Body of pancreas (tissue), 4 donors: ENCODE results near the gene ATAD5. TPM values are rescaled to one million over a fixed set of nuclear protein-coding genes. Genes with fewer than 3 reads are reported as not detected.
"Not testable (repeated sequence)": the region's sequence is repeated elsewhere in the genome, so short reads cannot be mapped to it uniquely, and the experiment has no call there.

ENCODE experiments used
- ATAC-seq: fragments of 150-250 bp; one replicate; pipeline ENCODE4 v1.9.1; 2016
- DNase-seq, 4 donors: peaks; one replicate each; pipeline ENCODE4 v3.0.0-alpha.2; 2019
- H3K27ac ChIP-seq, 4 donors: fragments of 200-600 bp; sonication (generic); 1 replicate in 3 of 4; 2 replicates in 1 of 4; pipeline versions ENCODE4 v1.5.1 to v1.6.1; 2016 to 2019; ENCODE audit warnings: mild to moderate bottlenecking in 1 of 4, mixed read lengths in 1 of 4, moderate library complexity in 1 of 4
- H3K27me3 ChIP-seq, 2 donors: fragments of 200-600 bp; sonication (generic); one replicate each; pipeline ENCODE4 v1.6.0; 2016; ENCODE audit warnings: mild to moderate bottlenecking in 1 of 2
- H3K36me3 ChIP-seq, 2 donors: fragments of 200-600 bp; sonication (generic); replicated peaks in 1 of 2; 2 replicates each; pipeline ENCODE4 v1.5.1; 2016; ENCODE audit warnings: low read depth in 2 of 2; ENCODE audit not compliant: insufficient read depth in 1 of 2
- H3K4me1 ChIP-seq: fragments of 200-600 bp; sonication (generic); one replicate; pipeline ENCODE4 v1.6.0; 2016
- H3K4me3 ChIP-seq, 2 donors: fragments of 200-600 bp; sonication (generic); 1 replicate in 1 of 2; 2 replicates in 1 of 2; pipeline ENCODE4 v1.5.1; 2016 to 2019
- H3K9me3 ChIP-seq, 3 donors: fragments of 200-600 bp; sonication (generic); 1 replicate in 2 of 3; 2 replicates in 1 of 3; pipeline ENCODE4 v1.5.1; 2016
- POLR2A ChIP-seq, 3 donors: fragments of 450-650 bp; IDR thresholded peaks; one replicate each; pipeline ENCODE4 v1.6.1; 2016; ENCODE audit warnings: antibody characterized with exemption in 3 of 3, mild to moderate bottlenecking in 2 of 3
- WGBS, 2 donors: methylation state at CpG; one replicate each; pipeline ENCODE4 v1.1.5; 2017; 5-methylcytosine and 5-hydroxymethylcytosine counted together
- intact Hi-C: fragments of 100-400 bp; cut with DNase I; formaldehyde crosslinking; loops from one replicate; pipeline ENCODE4 v1.15.1; 2023
- total RNA-seq, 2 donors: library from RNA; depleted of rRNA; stranded (reverse); fragments of >200 nt; gene quantifications; one replicate each; pipeline ENCODE4 v1.1.0, GENCODE V29; 2016
- TF ChIP-seq, protein P1 (sequence below), 7 experiments: fragments of 450-650 bp in 4 of 7; fragments of 200-600 bp in 3 of 7; sonication (generic) in 3 of 7; IDR thresholded peaks; one replicate each; pipeline ENCODE4 v1.5.1; 2016 to 2019; ENCODE audit warnings: antibody characterized with exemption in 7 of 7

ATAD5 gene
- total RNA-seq, 2 donors from 2014 or later: 1.0 to 1.6 TPM

DNA sequence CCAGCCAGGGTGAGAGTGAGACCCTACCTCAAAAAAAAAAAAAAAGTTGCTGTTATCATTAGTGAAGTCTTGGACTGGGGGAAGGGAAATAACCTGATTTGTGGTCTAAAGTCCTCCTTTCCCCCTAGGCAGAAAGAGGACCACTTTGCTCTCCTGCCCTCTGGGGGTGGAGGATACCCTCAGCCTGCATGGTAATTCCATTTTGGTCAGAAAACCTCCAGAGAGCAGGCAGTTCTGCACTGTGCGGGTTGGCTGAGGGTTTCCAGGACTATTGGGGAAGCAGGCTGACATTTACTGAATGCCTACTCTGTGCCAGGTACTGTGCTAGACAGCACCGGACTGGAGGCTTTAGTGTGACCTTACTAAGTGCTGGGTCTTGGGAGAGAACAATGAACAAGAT, 92.6 kb downstream of the ATAD5 start:
- ATAC-seq (no peak), DNase-seq (no peak)
- Histone ChIP-seq H3K9me3 (no peaks in the 10 kb centered on the region), H3K27ac (no peak overlapping the region), H3K36me3 (no peaks in the 10 kb centered on the region), H3K27me3 (no peaks in the 10 kb centered on the region), H3K4me1 (peaks cover 17% of the 10 kb centered on the region), H3K4me3 (no peak overlapping the region)
- TF ChIP-seq POLR2A (IDR thresholded peaks at IDR 0.05): no peak
- TF ChIP-seq, protein P1, sequence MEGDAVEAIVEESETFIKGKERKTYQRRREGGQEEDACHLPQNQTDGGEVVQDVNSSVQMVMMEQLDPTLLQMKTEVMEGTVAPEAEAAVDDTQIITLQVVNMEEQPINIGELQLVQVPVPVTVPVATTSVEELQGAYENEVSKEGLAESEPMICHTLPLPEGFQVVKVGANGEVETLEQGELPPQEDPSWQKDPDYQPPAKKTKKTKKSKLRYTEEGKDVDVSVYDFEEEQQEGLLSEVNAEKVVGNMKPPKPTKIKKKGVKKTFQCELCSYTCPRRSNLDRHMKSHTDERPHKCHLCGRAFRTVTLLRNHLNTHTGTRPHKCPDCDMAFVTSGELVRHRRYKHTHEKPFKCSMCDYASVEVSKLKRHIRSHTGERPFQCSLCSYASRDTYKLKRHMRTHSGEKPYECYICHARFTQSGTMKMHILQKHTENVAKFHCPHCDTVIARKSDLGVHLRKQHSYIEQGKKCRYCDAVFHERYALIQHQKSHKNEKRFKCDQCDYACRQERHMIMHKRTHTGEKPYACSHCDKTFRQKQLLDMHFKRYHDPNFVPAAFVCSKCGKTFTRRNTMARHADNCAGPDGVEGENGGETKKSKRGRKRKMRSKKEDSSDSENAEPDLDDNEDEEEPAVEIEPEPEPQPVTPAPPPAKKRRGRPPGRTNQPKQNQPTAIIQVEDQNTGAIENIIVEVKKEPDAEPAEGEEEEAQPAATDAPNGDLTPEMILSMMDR (IDR thresholded peaks at IDR 0.05): no peak
- WGBS, 2 donors: 80 to 83% methylated on average over 2 of the region's 2 CpGs
- intact Hi-C loops: no loop called here

DNA sequence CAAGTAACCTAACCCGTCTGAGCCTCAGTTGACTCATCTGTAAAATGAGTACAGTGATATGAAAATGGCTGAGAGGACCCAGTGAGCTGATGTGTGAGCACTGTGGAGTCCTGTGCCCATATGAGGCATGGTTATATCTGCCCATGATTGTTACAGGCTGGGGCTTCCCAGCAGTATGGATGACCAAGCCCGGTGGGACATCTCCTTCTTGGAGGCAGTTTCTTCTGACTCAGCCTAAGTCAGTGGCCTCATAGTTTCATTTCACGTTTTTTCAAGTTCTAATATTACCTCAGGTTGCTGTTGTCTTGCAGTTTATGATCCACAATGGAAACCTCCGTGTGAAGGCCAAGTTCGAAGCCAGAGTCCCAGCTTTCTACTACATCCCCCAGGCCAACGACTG, 94.8 kb downstream of the ATAD5 start:
- Histone ChIP-seq H3K36me3 (no peaks in the 10 kb centered on the region), H3K4me3 (no peak overlapping the region), H3K27me3 (no peaks in the 10 kb centered on the region), H3K9me3 (no peaks in the 10 kb centered on the region), H3K27ac (no peak overlapping the region), H3K4me1 (peaks cover 12% of the 10 kb centered on the region)
- DNase-seq (no peak), ATAC-seq (no peak)
- 71 to 83% methylated on average over 6 of the region's 6 CpGs for WGBS, 2 donors
- TF ChIP-seq, protein P1 (IDR thresholded peaks at IDR 0.05): no peak
- TF ChIP-seq POLR2A (IDR thresholded peaks at IDR 0.05): no peak
- intact Hi-C loops: no loop called here

DNA sequence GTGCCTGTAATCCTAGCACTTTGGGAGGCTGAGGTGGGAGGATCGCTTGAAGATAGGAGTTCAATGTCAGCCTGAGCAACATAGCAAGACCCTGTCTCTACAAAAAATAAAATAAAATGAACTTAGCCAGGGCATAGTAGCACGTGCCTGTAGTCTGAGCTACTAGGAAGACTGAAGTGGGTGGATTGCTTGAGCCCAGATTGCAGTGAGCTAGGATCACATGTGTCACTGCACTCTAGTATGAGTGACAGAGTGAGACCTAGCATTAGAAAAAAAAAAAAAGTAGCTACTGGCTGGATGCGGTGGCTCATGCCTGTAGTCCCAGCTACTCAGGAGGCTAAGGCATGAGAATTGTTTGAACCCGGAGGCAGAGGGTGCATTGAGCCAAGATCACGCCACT, 96.0 kb downstream of the ATAD5 start:
- no peak for DNase-seq
- H3K36me3 ChIP-seq: no peaks in the 10 kb centered on the region
- H3K4me3 ChIP-seq: no peak overlapping the region
- TF ChIP-seq, protein P1 (IDR thresholded peaks at IDR 0.05): no peak
- no peak for TF ChIP-seq POLR2A (IDR thresholded peaks at IDR 0.05)
- intact Hi-C loops: no loop called here
- H3K27me3 ChIP-seq: no peaks in the 10 kb centered on the region
- no peak for ATAC-seq
- no peaks in the 10 kb centered on the region for H3K9me3 ChIP-seq
- no peak overlapping the region for H3K27ac ChIP-seq
- 91 to 95% methylated on average over 5 of the region's 5 CpGs for WGBS, 2 donors
- H3K4me1 ChIP-seq: no peaks in the 10 kb centered on the region

DNA sequence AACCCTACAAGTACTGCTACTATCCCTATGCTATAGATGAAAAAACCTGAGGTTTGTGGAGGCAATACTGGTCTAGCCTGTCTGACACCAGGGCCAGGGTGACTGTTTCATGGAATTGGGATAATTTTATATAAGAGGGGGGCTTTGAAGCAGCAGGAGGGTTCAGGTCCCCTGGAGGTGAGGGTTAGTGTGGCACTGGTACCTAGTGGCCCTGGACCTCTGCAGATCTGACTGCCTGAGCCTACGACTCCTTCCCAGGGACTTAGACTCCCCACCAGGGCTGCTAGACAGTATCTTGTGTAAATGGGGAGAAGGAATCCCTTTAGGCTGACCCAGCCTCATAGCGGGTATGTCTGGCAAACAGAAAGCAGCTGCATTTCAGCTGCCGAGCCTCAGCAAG, 96.8 kb downstream of the ATAD5 start:
- no peaks in the 10 kb centered on the region for H3K36me3 ChIP-seq
- no peak for ATAC-seq
- TF ChIP-seq POLR2A (IDR thresholded peaks at IDR 0.05): no peak
- TF ChIP-seq, protein P1 (IDR thresholded peaks at IDR 0.05): no peak

GRCh38 chr17:30929081-30929633, 97.4 kb downstream of the ATAD5 start:
- Histone ChIP-seq H3K27me3 (no peaks in the 10 kb centered on the region), H3K9me3 (no peaks in the 10 kb centered on the region), H3K36me3 (no peaks in the 10 kb centered on the region), H3K4me3 (no peak overlapping the region), H3K27ac (no peak overlapping the region), H3K4me1 (no peaks in the 10 kb centered on the region)
- intact Hi-C loops: no loop called here
- DNase-seq (no peak), ATAC-seq (no peak)
- WGBS, 2 donors: 68 to 72% methylated on average over 4 to 8 of the region's 8 CpGs
- no peak for TF ChIP-seq POLR2A (IDR thresholded peaks at IDR 0.05)
- TF ChIP-seq, protein P1 (IDR thresholded peaks at IDR 0.05): no peak

More for the DNA sequence above, 96.8 kb downstream of the ATAD5 start:
- Histone ChIP-seq H3K4me3 (no peak overlapping the region), H3K9me3 (no peaks in the 10 kb centered on the region), H3K27me3 (no peaks in the 10 kb centered on the region), H3K27ac (no peak overlapping the region), H3K4me1 (no peaks in the 10 kb centered on the region)
- DNase-seq: no peak
- intact Hi-C loops: no loop called here
- WGBS, 2 donors: 83 to 88% methylated on average over 1 to 3 of the region's 3 CpGs

DNA sequence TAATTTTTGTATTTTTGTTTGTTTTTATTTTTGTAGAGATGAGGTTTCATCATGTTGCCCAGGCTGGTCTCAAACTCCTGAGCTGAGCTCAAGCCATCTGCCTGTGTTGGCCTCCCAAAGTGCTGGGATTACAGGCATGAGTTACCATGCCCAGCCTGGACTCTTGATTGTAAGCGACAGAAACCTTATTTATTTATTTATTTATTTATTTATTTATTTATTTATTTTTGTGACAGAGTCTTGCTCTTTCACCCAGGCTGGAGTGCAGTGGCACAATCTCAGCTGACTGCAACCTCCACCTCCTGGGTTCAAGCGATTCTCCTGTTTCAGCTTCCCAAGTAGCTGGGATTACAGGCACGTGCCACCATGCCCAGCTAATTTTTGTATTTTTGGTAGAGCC, 98.1 kb downstream of the ATAD5 start:
- H3K27ac ChIP-seq, H3K36me3 ChIP-seq, H3K27me3 ChIP-seq, H3K4me3 ChIP-seq, H3K4me1 ChIP-seq, ATAC-seq, intact Hi-C loops, DNase-seq, H3K9me3 ChIP-seq: not testable (repeated sequence)
- 89 to 98% methylated on average over 3 of the region's 3 CpGs for WGBS, 2 donors
